ENCODE data around the gene AHRR.

- TF ChIP-seq CTCF (IDR thresholded peaks at IDR 0.05; ENCODE audit: insufficient read depth, low read depth, low read length), result no peak
- no peak for TF ChIP-seq EZH2 (IDR thresholded peaks at IDR 0.05; ENCODE audit: insufficient read depth, low read length)
Measured at GRCh38 chr5:370311-370958, 48.9 kb downstream of the AHRR start.
